ENCODE data around the gene APOBEC3A.

Gene APOBEC3A

GRCh38 chr22:38919631-38920190 is 37.7 kb upstream of the APOBEC3A start:
- H3K9me2 ChIP-seq (ENCODE audit: low read depth, low read length), result no peaks in the 10 kb centered on the region
- H3K9me3 ChIP-seq (ENCODE audit: low read length), result no peaks in the 10 kb centered on the region
- H4K20me1 ChIP-seq (ENCODE audit: insufficient read depth, low read length), result no peaks in the 10 kb centered on the region
- TF ChIP-seq CTCF (IDR thresholded peaks at IDR 0.05; ENCODE audit: low read length) (no peak), EZH2 (IDR thresholded peaks at IDR 0.05; ENCODE audit: borderline replicate concordance, low read length) (no peak)
- H3K27ac ChIP-seq (ENCODE audit: low read depth, low read length, poor library complexity, severe bottlenecking), result no peak overlapping the region
- H3K36me3 ChIP-seq (ENCODE audit: insufficient read depth, low read length), result no peaks in the 10 kb centered on the region
- H3K4me3 ChIP-seq (ENCODE audit: low read depth, low read length, poor library complexity, severe bottlenecking), result no peak overlapping the region
- H3K4me1 ChIP-seq (ENCODE audit: insufficient read depth, low read length, severe bottlenecking), result no peaks in the 10 kb centered on the region
- H3F3A ChIP-seq (ENCODE audit: insufficient read depth, low read length), result no peaks in the 10 kb centered on the region
- H3K9ac ChIP-seq (ENCODE audit: low read length), result no peak overlapping the region
- no peaks in the 10 kb centered on the region for H3K79me2 ChIP-seq (ENCODE audit: insufficient read depth, low read length)
- no peaks in the 10 kb centered on the region for H3K27me3 ChIP-seq (ENCODE audit: insufficient read depth, low read length)
- H2AFZ ChIP-seq (ENCODE audit: low read length), result no peak overlapping the region
- no peak overlapping the region for H3K4me2 ChIP-seq (ENCODE audit: low read length)

- no peaks in the 10 kb centered on the region for H3K36me3 ChIP-seq (ENCODE audit: insufficient read depth, low read length)
- H3K9me2 ChIP-seq (ENCODE audit: low read depth, low read length), result no peaks in the 10 kb centered on the region
- H3K27ac ChIP-seq (ENCODE audit: low read depth, low read length, poor library complexity, severe bottlenecking), result no peak overlapping the region
- H3K4me2 ChIP-seq (ENCODE audit: low read length), result no peak overlapping the region
- H3K4me3 ChIP-seq (ENCODE audit: low read depth, low read length, poor library complexity, severe bottlenecking), result no peak overlapping the region
- H2AFZ ChIP-seq (ENCODE audit: low read length), result no peak overlapping the region
- H3F3A ChIP-seq (ENCODE audit: insufficient read depth, low read length), result no peaks in the 10 kb centered on the region
- TF ChIP-seq CTCF (IDR thresholded peaks at IDR 0.05; ENCODE audit: low read length) (no peak), EZH2 (IDR thresholded peaks at IDR 0.05; ENCODE audit: borderline replicate concordance, low read length) (no peak)
- no peaks in the 10 kb centered on the region for H4K20me1 ChIP-seq (ENCODE audit: insufficient read depth, low read length)
- H3K4me1 ChIP-seq (ENCODE audit: insufficient read depth, low read length, severe bottlenecking), result no peaks in the 10 kb centered on the region
- H3K9me3 ChIP-seq (ENCODE audit: low read length), result no peaks in the 10 kb centered on the region
- H3K9ac ChIP-seq (ENCODE audit: low read length), result no peak overlapping the region
- H3K27me3 ChIP-seq (ENCODE audit: insufficient read depth, low read length), result no peaks in the 10 kb centered on the region
- no peaks in the 10 kb centered on the region for H3K79me2 ChIP-seq (ENCODE audit: insufficient read depth, low read length)
Measured at GRCh38 chr22:38921120-38921519, 36.3 kb upstream of the APOBEC3A start.

- Histone ChIP-seq H3K79me2 (ENCODE audit: insufficient read depth, low read length) (no peaks in the 10 kb centered on the region), H3K9ac (ENCODE audit: low read length) (no peak overlapping the region), H2AFZ (ENCODE audit: low read length) (no peak overlapping the region), H3K36me3 (ENCODE audit: insufficient read depth, low read length) (no peaks in the 10 kb centered on the region), H3K4me3 (ENCODE audit: low read depth, low read length, poor library complexity, severe bottlenecking) (no peak overlapping the region), H3K27ac (ENCODE audit: low read depth, low read length, poor library complexity, severe bottlenecking) (no peak overlapping the region), H3K9me2 (ENCODE audit: low read depth, low read length) (no peaks in the 10 kb centered on the region), H3K4me1 (ENCODE audit: insufficient read depth, low read length, severe bottlenecking) (no peaks in the 10 kb centered on the region), H3K9me3 (ENCODE audit: low read length) (no peaks in the 10 kb centered on the region), H3K4me2 (ENCODE audit: low read length) (no peak overlapping the region), H3K27me3 (ENCODE audit: insufficient read depth, low read length) (no peaks in the 10 kb centered on the region), H3F3A (ENCODE audit: insufficient read depth, low read length) (no peaks in the 10 kb centered on the region), H4K20me1 (ENCODE audit: insufficient read depth, low read length) (no peaks in the 10 kb centered on the region)
- no peak for TF ChIP-seq EZH2 (IDR thresholded peaks at IDR 0.05; ENCODE audit: borderline replicate concordance, low read length)
- no peak for TF ChIP-seq CTCF (IDR thresholded peaks at IDR 0.05; ENCODE audit: low read length)
Measured at GRCh38 chr22:38921806-38922205, 35.6 kb upstream of the APOBEC3A start.

Measured in OCI-LY1 (cell line).